Adrenal gland (tissue), 12 donors: Measurements from ENCODE around the gene MXRA8. TPM values are rescaled to one million over a fixed set of nuclear protein-coding genes. Genes with fewer than 3 reads are reported as not detected.

ENCODE experiments used
- DNase-seq, 7 donors: peaks; one replicate each; pipeline ENCODE4 v3.0.0-alpha.2; 2019 to 2020
- H3K27ac ChIP-seq, 5 donors: fragments of 200-600 bp; sonication (generic) in 4 of 5; 1 replicate in 3 of 5; 2 replicates in 2 of 5; pipeline versions ENCODE4 v1.5.1 to v1.8.0; 2016 to 2020; ENCODE audit warnings: mild to moderate bottlenecking in 1 of 5
- H3K27me3 ChIP-seq: fragments of 200-600 bp; 2 replicates; pipeline ENCODE4 v1.8.0; 2021
- H3K36me3 ChIP-seq, 2 donors: fragments of 200-600 bp; replicated peaks in 1 of 2; 1 replicate in 1 of 2; 2 replicates in 1 of 2; pipeline versions ENCODE4 v1.5.1 to v1.8.0; 2018 to 2022
- H3K4me1 ChIP-seq, 2 donors: fragments of 200-600 bp; replicated peaks in 1 of 2; 1 replicate in 1 of 2; 2 replicates in 1 of 2; pipeline versions ENCODE4 v1.5.1 to v1.8.0; 2018 to 2021
- H3K4me3 ChIP-seq, 4 donors: fragments of 200-600 bp; sonication (generic) in 3 of 4; one replicate each; pipeline ENCODE4 v1.5.1; 2016 to 2018
- H3K9me3 ChIP-seq, 3 donors: fragments of 200-600 bp; sonication (generic) in 1 of 3; replicated peaks in 1 of 3; 1 replicate in 2 of 3; 2 replicates in 1 of 3; pipeline versions ENCODE4 v1.5.1 to v1.8.0; 2016 to 2021
- CTCF ChIP-seq, 6 experiments: fragments of 450-650 bp in 4 of 6; fragments of 200-600 bp in 2 of 6; sonication (generic) in 1 of 6; IDR thresholded peaks; 1 replicate in 5 of 6; 2 replicates in 1 of 6; pipeline versions ENCODE4 v1.5.1 to v1.8.0; 2016 to 2021; ENCODE audit warnings: antibody characterized with exemption in 6 of 6, mild to moderate bottlenecking in 2 of 6, moderate library complexity in 1 of 6
- POLR2A ChIP-seq, 2 donors: fragments of 450-650 bp; IDR thresholded peaks; one replicate each; pipeline ENCODE4 v1.6.1; 2017; ENCODE audit warnings: antibody characterized with exemption in 2 of 2, mild to moderate bottlenecking in 2 of 2, moderate library complexity in 1 of 2
- WGBS, 4 donors: extraction: QIAGEN DNeasy Blood & Tissue Kit in 2 of 4; methylation state at CpG; one replicate each; pipeline versions ENCODE4 v1.1.5 to v1.1.7; 2013 to 2017; 5-methylcytosine and 5-hydroxymethylcytosine counted together
- intact Hi-C, 2 donors: fragments of 100-400 bp; cut with DNase I; formaldehyde crosslinking; loops; one replicate each; pipeline versions ENCODE4 v1.14.1 to v1.15.0; 2022 to 2023
- polyA plus RNA-seq, 3 donors: library from polyadenylated mRNA; stranded (reverse); fragments of 200-250 nt in 2 of 3; fragments of 350-450 nt in 1 of 3; fragmentation: Illumina TruSeq in 1 of 3; extraction: RNeasy Lipid Tissue Mini Kit (QIAGEN cat#74804) in 1 of 3; gene quantifications; one replicate each; pipeline ENCODE4 v1.2.3, GENCODE V29; 2013 to 2014
- total RNA-seq, 9 donors: library from RNA; depleted of rRNA in 4 of 9; stranded (reverse); fragments of >200 nt in 4 of 9; fragments of 120-200 nt in 1 of 9; fragmentation: NEBNext Ultra II Directional in 1 of 9; extraction: Animal tissue kit (Norgen Biotek cat#: 25700) in 1 of 9; gene quantifications; one replicate each; pipeline versions ENCODE4 v1.1.0 to v1.2.4, GENCODE V29; 2013 to 2023
- donor health status: healthy with polysubstance abuse.
- donor health status: Bipolar disorder and iron deficiency.
- donor health status: DM: yes; HTN: yes; CAD: no.
- donor health status: DM: no; HTN: no; CAD: no.
- donor health status: DM: no; HTN: no; CAD: no.
- donor health status: DM: yes; HTN: yes; CAD: no.

Gene MXRA8
- total and polyA plus RNA-seq, 12 donors, result 8.4 to 104 (median 46.6) TPM

GRCh38 chr1:1306070-1306660, 52.2 kb downstream of the MXRA8 start:
- H3K4me3 ChIP-seq, result peak overlapping the region in 1 of 4 donors; percentile 97
- H3K36me3 ChIP-seq, result peaks cover 0 to 13% of the 10 kb centered on the region in 2 donors
- H3K9me3 ChIP-seq, result no peaks in the 10 kb centered on the region
- 19 to 36% (median 30%) methylated on average over 6 to 11 of the region's 11 CpGs for WGBS, 4 donors
- TF ChIP-seq POLR2A (IDR thresholded peaks at IDR 0.05) (no peak), CTCF (IDR thresholded peaks at IDR 0.05) (no peak)
- H3K27ac ChIP-seq, result peak overlapping the region in 3 of 5 donors; percentile 37 to 93 (median 87)
- no peak for DNase-seq
- H3K4me1 ChIP-seq, result peaks cover 40 to 45% of the 10 kb centered on the region in 2 donors
- H3K27me3 ChIP-seq, result no peaks in the 10 kb centered on the region
- intact Hi-C loops, result no loop called here

GRCh38 chr1:1305300-1306069, 52.9 kb downstream of the MXRA8 start:
- H3K9me3 ChIP-seq, result no peaks in the 10 kb centered on the region
- H3K4me1 ChIP-seq, result peaks cover 40 to 45% of the 10 kb centered on the region in 2 donors
- intact Hi-C loops, result no loop called here
- peaks cover 0 to 7% of the 10 kb centered on the region in 2 donors for H3K36me3 ChIP-seq
- WGBS, 4 donors, result 9 to 23% (median 19%) methylated on average over 6 to 25 of the region's 25 CpGs
- H3K27ac ChIP-seq, result peak overlapping the region in 4 of 5 donors; percentile 37 to 93 (median 80)
- H3K27me3 ChIP-seq, result no peaks in the 10 kb centered on the region
- peak; percentile 74 to 86 (median 79) for DNase-seq
- peak overlapping the region in 2 of 4 donors; percentile 11 to 97 for H3K4me3 ChIP-seq
- TF ChIP-seq POLR2A (IDR thresholded peaks at IDR 0.05) (peak in 1 of 2 donors; percentile 15), CTCF (IDR thresholded peaks at IDR 0.05) (no peak)

- WGBS, 4 donors, result 17 to 36% (median 21%) methylated on average over 9 to 29 of the region's 29 CpGs
- peak overlapping the region in 4 of 5 donors; percentile 37 to 93 (median 80) for H3K27ac ChIP-seq
- DNase-seq, result peak; percentile 87 to 95 (median 90)
- no peaks in the 10 kb centered on the region for H3K9me3 ChIP-seq
- H3K27me3 ChIP-seq, result no peaks in the 10 kb centered on the region
- peak overlapping the region in 1 of 4 donors; percentile 97 for H3K4me3 ChIP-seq
- H3K4me1 ChIP-seq, result peaks cover 40 to 41% of the 10 kb centered on the region in 2 donors
- TF ChIP-seq POLR2A (IDR thresholded peaks at IDR 0.05), result peak in 1 of 2 donors; percentile 44
- no peak for TF ChIP-seq CTCF (IDR thresholded peaks at IDR 0.05)
- no peaks in the 10 kb centered on the region for H3K36me3 ChIP-seq
- intact Hi-C loops, result no loop called here
These were observed 53.7 kb downstream of the MXRA8 start for GRCh38 chr1:1304331-1305299.
